Activated T-cell treated with anti-CD3 and anti-CD28 coated beads for 48 hours (primary cell): ENCODE measurements around the gene TMTC1.
"Not testable (repeated sequence)": the region's sequence is repeated elsewhere in the genome, so short reads cannot be mapped to it uniquely, and the experiment has no call there.

ENCODE experiments used
- DNase-seq: peaks from one replicate; pipeline ENCODE4 v3.0.0-alpha.2; 2020; ENCODE audit warnings: low read depth

The TMTC1 gene

GRCh38 chr12:29783773-29784666, at the start of gene TMTC1:
TMTC1 (minus strand) TSS chr12:29783942; CDS start chr12:29783751, 191 bp downstream.
- DNase-seq = peak; percentile 1

- DNase-seq = no peak
Observed at GRCh38 chr12:29831173-29831572, 47.4 kb upstream of the TMTC1 start.

GRCh38 chr12:29830391-29830790, 46.6 kb upstream of the TMTC1 start:
- DNase-seq = no peak

GRCh38 chr12:29818916-29819623, 35.3 kb upstream of the TMTC1 start:
- no peak for DNase-seq

- DNase-seq = no peak
Observed at GRCh38 chr12:29816874-29817725, 33.4 kb upstream of the TMTC1 start.

- not testable (repeated sequence) for DNase-seq
Observed at GRCh38 chr12:29809616-29810361, 26.0 kb upstream of the TMTC1 start.

GRCh38 chr12:29807129-29807528, 23.4 kb upstream of the TMTC1 start:
- no peak for DNase-seq

GRCh38 chr12:29804019-29804418, 20.3 kb upstream of the TMTC1 start:
- no peak for DNase-seq

- DNase-seq = no peak
Observed at GRCh38 chr12:29799591-29799990, 15.8 kb upstream of the TMTC1 start.

GRCh38 chr12:29797565-29798355, 14.0 kb upstream of the TMTC1 start:
- no peak for DNase-seq

GRCh38 chr12:29796823-29797263, 13.1 kb upstream of the TMTC1 start:
- no peak for DNase-seq

GRCh38 chr12:29795715-29796114, 12.0 kb upstream of the TMTC1 start:
- DNase-seq = no peak

- DNase-seq = no peak
Observed at GRCh38 chr12:29794862-29795261, 11.1 kb upstream of the TMTC1 start.

GRCh38 chr12:29792853-29793252, 9.1 kb upstream of the TMTC1 start:
- no peak for DNase-seq

- no peak for DNase-seq
Observed at GRCh38 chr12:29792132-29792531, 8.4 kb upstream of the TMTC1 start.

GRCh38 chr12:29782871-29783772, 620 bp downstream of the TMTC1 start:
- peak; percentile 1 for DNase-seq

- peak; percentile 5 for DNase-seq
Observed at GRCh38 chr12:29782285-29782870, 1.4 kb downstream of the TMTC1 start.

GRCh38 chr12:29781705-29782266, 2.0 kb downstream of the TMTC1 start:
- no peak for DNase-seq

GRCh38 chr12:29781188-29781587, 2.6 kb downstream of the TMTC1 start:
- no peak for DNase-seq
